ENCODE data around the gene KY. TPM values are rescaled to one million over a fixed set of nuclear protein-coding genes. Genes with fewer than 3 reads are reported as not detected.

The KY gene
- total and polyA plus RNA-seq, 10 of the 15 experiments (the other 5 are each of a cell fraction or from before 2014, with no cell fraction given): 0.04 to 0.11 TPM; not detected in 8

GRCh38 chr3:134568790-134569189, 82.0 kb downstream of the KY start:
- Histone ChIP-seq H3K4me2 (ENCODE audit: control insufficient read depth, insufficient read depth) (no peak overlapping the region), H3K4me3 (no peak overlapping the region), H3K36me3 (ENCODE audit: control insufficient read depth in 2 of 2, insufficient read depth in 2 of 2, low read length in 1 of 2) (0 out of 4 replicates have a peak, but pooled peaks cover 0 to 4% of the 10 kb centered on the region in 2 experiments), H3K79me2 (ENCODE audit: control insufficient read depth, insufficient read depth, low read length) (no peaks in the 10 kb centered on the region), H3K4me1 (ENCODE audit: control insufficient read depth, insufficient read depth, low read length) (no peaks in the 10 kb centered on the region), H3K27ac (ENCODE audit: control insufficient read depth, insufficient read depth) (no peak overlapping the region), H3K27me3 (replicated peaks in 1 of 2; ENCODE audit: control insufficient read depth in 2 of 2, insufficient read depth in 2 of 2, low read length in 1 of 2) (no peaks in the 10 kb centered on the region), H4K20me1 (ENCODE audit: control insufficient read depth, insufficient read depth) (no peaks in the 10 kb centered on the region), H3K9ac (ENCODE audit: control insufficient read depth, insufficient read depth, low read length) (no peak overlapping the region), H3K9me3 (replicated peaks; ENCODE audit: control insufficient read depth, insufficient read depth, low read length) (no peaks in the 10 kb centered on the region; the same call in 2 of the 3 replicates), H2AFZ (ENCODE audit: control insufficient read depth, low read depth, low read length) (no peak overlapping the region)
- in situ Hi-C loops (cut with MboI) (no loop called here), intact Hi-C loops (cut with micrococcal nuclease; ENCODE audit: unreplicated experiment) (no loop called here)
- POLR2A ChIA-PET: no interaction called here
- RAD21 ChIA-PET (ENCODE audit: unreplicated experiment): no interaction called here
- BruUV-seq (replicated peaks): no TSS peak
- no peak for DNase-seq (ENCODE audit: low read depth, low spot score)
- no peak for ATAC-seq
- SMC1A ChIA-PET (ENCODE audit: uncharacterized antibody, unreplicated experiment): interaction anchor here (1.5 kb wide), 1 partner anchor 12 kb away, joined by 6 read pairs; no protein-coding TSS in a partner anchor
- CTCF ChIA-PET: interaction anchor here (0.6 kb wide), 1 partner anchor 107 kb away, joined by 3 read pairs; no protein-coding TSS in a partner anchor
- 78% methylated on average over 6 of the region's 6 CpGs for WGBS (ENCODE audit: insufficient coverage, insufficient replicate concordance, low lambda C conversion rate, missing lambda C conversion rate)
- no peak for FAIRE-seq
- TF ChIP-seq BCL3 (IDR thresholded peaks at IDR 0.05; ENCODE audit: borderline replicate concordance, insufficient read depth, low read depth, low read length, poor library complexity, severe bottlenecking) (no peak), MTA3 (IDR thresholded peaks at IDR 0.05; ENCODE audit: borderline replicate concordance, low read length) (no peak), MYB (IDR thresholded peaks at IDR 0.05; ENCODE audit: borderline replicate concordance, low read depth, low read length) (no peak), NR2F1 (conservative IDR thresholded peaks at IDR 0.05) (no peak), CBX5 (IDR thresholded peaks at IDR 0.05; ENCODE audit: low read depth) (no peak), NR2C1 (IDR thresholded peaks at IDR 0.05) (no peak), CHD1 (IDR thresholded peaks at IDR 0.05; ENCODE audit: low read depth, low read length) (no peak), BRCA1 (IDR thresholded peaks at IDR 0.05; ENCODE audit: low read depth, low read length) (no peak), CEBPB (IDR thresholded peaks at IDR 0.05; ENCODE audit: borderline replicate concordance in 1 of 2, low read depth in 2 of 2, low read length in 2 of 2) (no peak), SREBF2 (IDR thresholded peaks at IDR 0.05; ENCODE audit: low read length) (no peak)
- TF ChIP-seq, protein P1, sequence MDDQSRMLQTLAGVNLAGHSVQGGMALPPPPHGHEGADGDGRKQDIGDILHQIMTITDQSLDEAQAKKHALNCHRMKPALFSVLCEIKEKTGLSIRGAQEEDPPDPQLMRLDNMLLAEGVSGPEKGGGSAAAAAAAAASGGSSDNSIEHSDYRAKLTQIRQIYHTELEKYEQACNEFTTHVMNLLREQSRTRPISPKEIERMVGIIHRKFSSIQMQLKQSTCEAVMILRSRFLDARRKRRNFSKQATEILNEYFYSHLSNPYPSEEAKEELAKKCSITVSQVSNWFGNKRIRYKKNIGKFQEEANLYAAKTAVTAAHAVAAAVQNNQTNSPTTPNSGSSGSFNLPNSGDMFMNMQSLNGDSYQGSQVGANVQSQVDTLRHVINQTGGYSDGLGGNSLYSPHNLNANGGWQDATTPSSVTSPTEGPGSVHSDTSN (IDR thresholded peaks at IDR 0.05; ENCODE audit: insufficient replicate concordance, low read depth, low read length): no peak
- TF ChIP-seq, protein P2, sequence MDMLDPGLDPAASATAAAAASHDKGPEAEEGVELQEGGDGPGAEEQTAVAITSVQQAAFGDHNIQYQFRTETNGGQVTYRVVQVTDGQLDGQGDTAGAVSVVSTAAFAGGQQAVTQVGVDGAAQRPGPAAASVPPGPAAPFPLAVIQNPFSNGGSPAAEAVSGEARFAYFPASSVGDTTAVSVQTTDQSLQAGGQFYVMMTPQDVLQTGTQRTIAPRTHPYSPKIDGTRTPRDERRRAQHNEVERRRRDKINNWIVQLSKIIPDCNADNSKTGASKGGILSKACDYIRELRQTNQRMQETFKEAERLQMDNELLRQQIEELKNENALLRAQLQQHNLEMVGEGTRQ (IDR thresholded peaks at IDR 0.05; ENCODE audit: borderline replicate concordance, low read depth, low read length): no peak
- TF ChIP-seq, protein P3, sequence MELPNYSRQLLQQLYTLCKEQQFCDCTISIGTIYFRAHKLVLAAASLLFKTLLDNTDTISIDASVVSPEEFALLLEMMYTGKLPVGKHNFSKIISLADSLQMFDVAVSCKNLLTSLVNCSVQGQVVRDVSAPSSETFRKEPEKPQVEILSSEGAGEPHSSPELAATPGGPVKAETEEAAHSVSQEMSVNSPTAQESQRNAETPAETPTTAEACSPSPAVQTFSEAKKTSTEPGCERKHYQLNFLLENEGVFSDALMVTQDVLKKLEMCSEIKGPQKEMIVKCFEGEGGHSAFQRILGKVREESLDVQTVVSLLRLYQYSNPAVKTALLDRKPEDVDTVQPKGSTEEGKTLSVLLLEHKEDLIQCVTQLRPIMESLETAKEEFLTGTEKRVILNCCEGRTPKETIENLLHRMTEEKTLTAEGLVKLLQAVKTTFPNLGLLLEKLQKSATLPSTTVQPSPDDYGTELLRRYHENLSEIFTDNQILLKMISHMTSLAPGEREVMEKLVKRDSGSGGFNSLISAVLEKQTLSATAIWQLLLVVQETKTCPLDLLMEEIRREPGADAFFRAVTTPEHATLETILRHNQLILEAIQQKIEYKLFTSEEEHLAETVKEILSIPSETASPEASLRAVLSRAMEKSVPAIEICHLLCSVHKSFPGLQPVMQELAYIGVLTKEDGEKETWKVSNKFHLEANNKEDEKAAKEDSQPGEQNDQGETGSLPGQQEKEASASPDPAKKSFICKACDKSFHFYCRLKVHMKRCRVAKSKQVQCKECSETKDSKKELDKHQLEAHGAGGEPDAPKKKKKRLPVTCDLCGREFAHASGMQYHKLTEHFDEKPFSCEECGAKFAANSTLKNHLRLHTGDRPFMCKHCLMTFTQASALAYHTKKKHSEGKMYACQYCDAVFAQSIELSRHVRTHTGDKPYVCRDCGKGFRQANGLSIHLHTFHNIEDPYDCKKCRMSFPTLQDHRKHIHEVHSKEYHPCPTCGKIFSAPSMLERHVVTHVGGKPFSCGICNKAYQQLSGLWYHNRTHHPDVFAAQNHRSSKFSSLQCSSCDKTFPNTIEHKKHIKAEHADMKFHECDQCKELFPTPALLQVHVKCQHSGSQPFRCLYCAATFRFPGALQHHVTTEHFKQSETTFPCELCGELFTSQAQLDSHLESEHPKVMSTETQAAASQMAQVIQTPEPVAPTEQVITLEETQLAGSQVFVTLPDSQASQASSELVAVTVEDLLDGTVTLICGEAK (IDR thresholded peaks at IDR 0.05; ENCODE audit: borderline replicate concordance): no peak
